GM12872 (cell line): ENCODE data around the gene USP8.

ENCODE experiments used
- CTCF ChIP-seq: IDR thresholded peaks from 3 replicates; pipeline ENCODE4 v1.5.1; 2011; ENCODE audit warnings: low read depth, mild to moderate bottlenecking, low read length, moderate library complexity; ENCODE audit not compliant: insufficient read depth

USP8 gene

GRCh38 chr15:50471072-50471471 is 46.9 kb downstream of the USP8 start:
- no peak for TF ChIP-seq CTCF

- no peak for TF ChIP-seq CTCF
Measured at GRCh38 chr15:50476143-50476542, 51.9 kb downstream of the USP8 start.

GRCh38 chr15:50484781-50485180 is 60.6 kb downstream of the USP8 start:
- no peak for TF ChIP-seq CTCF

- TF ChIP-seq CTCF = no peak
Measured at GRCh38 chr15:50485389-50485788, 61.2 kb downstream of the USP8 start.

GRCh38 chr15:50487287-50487686 is 63.1 kb downstream of the USP8 start:
- no peak for TF ChIP-seq CTCF

- TF ChIP-seq CTCF = no peak
Measured at GRCh38 chr15:50493625-50494024, 69.4 kb downstream of the USP8 start.

GRCh38 chr15:50496692-50497091 is 72.5 kb downstream of the USP8 start:
- no peak for TF ChIP-seq CTCF

- no peak for TF ChIP-seq CTCF
Measured at GRCh38 chr15:50500352-50500751, 76.1 kb downstream of the USP8 start.
